Measurements from ENCODE around the gene FOSL2.

FOSL2 gene

DNA sequence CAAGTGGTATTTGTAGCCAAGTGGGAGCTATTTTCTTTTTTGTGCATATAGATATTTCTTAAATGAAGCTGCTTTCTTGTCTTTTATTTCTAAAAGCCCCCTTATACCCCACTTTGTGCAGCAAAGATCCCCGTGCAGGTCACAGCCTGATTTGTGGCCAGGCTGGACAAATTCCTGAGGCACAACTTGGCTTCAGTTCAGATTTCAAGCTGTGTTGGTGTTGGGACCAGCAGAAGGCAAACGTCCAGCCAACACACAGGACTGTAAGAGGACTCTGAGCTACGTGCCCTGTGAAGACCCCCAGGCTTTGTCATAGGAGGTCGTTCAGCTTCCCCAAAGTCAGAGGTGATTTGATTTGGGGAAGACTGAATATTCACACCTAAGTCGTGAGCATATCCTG is 21.9 kb downstream of the FOSL2 start:
- peak overlapping the region; percentile 23 for H3K27ac ChIP-seq (ENCODE audit: low read depth, low read length, severe bottlenecking)
- H3K4me1 ChIP-seq (ENCODE audit: control insufficient read depth, insufficient read depth, low read length, poor library complexity, severe bottlenecking), result peaks cover 9% of the 10 kb centered on the region
- no peaks in the 10 kb centered on the region for H3K9me3 ChIP-seq (ENCODE audit: control insufficient read depth, low read length)
- H3K36me3 ChIP-seq (ENCODE audit: control insufficient read depth, insufficient read depth, low read length), result peaks cover 88% of the 10 kb centered on the region
- WGBS, 2 experiments (ENCODE audit: insufficient coverage in 2 of 2), result 88 to 89% methylated on average over 2 to 4 of the region's 5 CpGs
- no peak overlapping the region for H3K4me3 ChIP-seq (ENCODE audit: extremely low read depth, insufficient read depth, low read length, poor library complexity, severe bottlenecking)

DNA sequence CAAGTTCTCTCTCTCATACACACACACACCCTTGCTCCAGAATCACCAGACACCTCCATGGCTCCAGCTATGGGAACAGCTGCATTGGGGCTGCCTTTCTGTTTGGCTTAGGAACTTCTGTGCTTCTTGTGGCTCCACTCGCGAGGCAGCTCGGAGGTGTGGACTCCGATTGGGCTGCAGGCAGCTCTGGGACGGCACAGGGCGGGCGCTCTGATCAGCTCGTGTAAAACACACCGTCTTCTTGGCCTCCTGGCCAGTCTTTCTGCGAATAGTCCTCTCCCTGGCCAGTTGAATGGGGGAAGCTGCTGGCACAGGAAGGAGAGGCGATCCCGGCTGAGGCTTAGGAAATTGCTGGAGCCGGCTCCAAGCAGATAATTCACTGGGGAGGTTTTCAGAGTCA is 22.4 kb downstream of the FOSL2 start:
- Histone ChIP-seq H3K27ac (ENCODE audit: low read depth, low read length, severe bottlenecking) (no peak overlapping the region), H3K36me3 (ENCODE audit: control insufficient read depth, insufficient read depth, low read length) (peaks cover 88% of the 10 kb centered on the region)
- 88 to 91% methylated on average over 12 to 13 of the region's 13 CpGs for WGBS, 2 experiments (ENCODE audit: insufficient coverage in 2 of 2)

DNA sequence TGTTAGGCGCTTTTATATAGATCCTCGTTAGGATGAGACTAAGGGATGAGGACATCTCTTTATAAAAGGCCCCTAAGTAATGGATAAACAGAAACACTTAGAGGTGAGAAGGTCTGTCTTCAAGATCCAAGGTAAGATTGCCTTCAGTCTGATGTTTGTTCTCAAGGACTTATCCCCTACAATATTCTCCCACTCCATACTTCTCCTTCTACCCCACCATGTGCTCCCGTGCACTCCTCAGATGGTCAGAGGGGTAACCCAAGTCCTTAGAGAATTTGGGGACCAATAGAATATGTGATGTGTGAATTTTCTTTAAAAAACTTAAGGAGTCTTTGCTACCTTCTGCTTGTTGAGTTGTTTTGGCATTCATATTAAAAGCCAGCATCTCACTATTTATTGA is 23.1 kb downstream of the FOSL2 start:
- no peak overlapping the region for H3K27ac ChIP-seq (ENCODE audit: low read depth, low read length, severe bottlenecking)
- 100% methylated on average over 2 of the region's 3 CpGs; no CpG with 5 or more reads in 1 of the 2 experiments for WGBS, 2 experiments (ENCODE audit: insufficient coverage in 2 of 2)

More for the DNA sequence above, 22.4 kb downstream of the FOSL2 start:
- Histone ChIP-seq H3K4me3 (ENCODE audit: extremely low read depth, insufficient read depth, low read length, poor library complexity, severe bottlenecking) (no peak overlapping the region), H3K9me3 (ENCODE audit: control insufficient read depth, low read length) (no peaks in the 10 kb centered on the region), H3K4me1 (ENCODE audit: control insufficient read depth, insufficient read depth, low read length, poor library complexity, severe bottlenecking) (peaks cover 6% of the 10 kb centered on the region)

DNA sequence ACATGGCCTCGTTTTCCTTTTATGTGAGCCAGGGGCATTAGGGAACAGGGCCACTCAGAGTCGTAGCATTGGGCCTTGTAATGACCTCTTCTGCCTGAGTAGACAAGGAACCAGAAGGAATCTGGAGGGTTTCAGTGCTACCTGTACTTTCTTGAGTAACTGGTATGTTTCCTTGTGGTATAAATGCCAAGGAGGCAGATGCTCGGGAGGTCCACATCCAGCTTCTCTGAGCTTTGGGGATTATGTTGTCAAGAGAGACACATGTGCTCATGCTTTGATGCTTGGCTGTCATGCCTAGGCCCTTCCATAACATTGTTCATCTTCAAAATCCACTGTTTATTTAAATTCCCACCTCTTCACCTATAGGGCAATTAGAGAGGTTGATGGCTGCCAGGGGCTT is 26.3 kb downstream of the FOSL2 start:
- Histone ChIP-seq H3K4me1 (ENCODE audit: control insufficient read depth, insufficient read depth, low read length, poor library complexity, severe bottlenecking) (peaks cover 13% of the 10 kb centered on the region), H3K9me3 (ENCODE audit: control insufficient read depth, low read length) (no peaks in the 10 kb centered on the region), H3K36me3 (ENCODE audit: control insufficient read depth, insufficient read depth, low read length) (peaks cover 49% of the 10 kb centered on the region), H3K4me3 (ENCODE audit: extremely low read depth, insufficient read depth, low read length, poor library complexity, severe bottlenecking) (no peak overlapping the region), H3K27ac (ENCODE audit: low read depth, low read length, severe bottlenecking) (no peak overlapping the region)
- WGBS, 2 experiments (ENCODE audit: insufficient coverage in 2 of 2), result 88 to 95% methylated on average over 3 of the region's 3 CpGs

More for the DNA sequence above, 23.1 kb downstream of the FOSL2 start:
- Histone ChIP-seq H3K4me3 (ENCODE audit: extremely low read depth, insufficient read depth, low read length, poor library complexity, severe bottlenecking) (no peak overlapping the region), H3K4me1 (ENCODE audit: control insufficient read depth, insufficient read depth, low read length, poor library complexity, severe bottlenecking) (peaks cover 3% of the 10 kb centered on the region), H3K9me3 (ENCODE audit: control insufficient read depth, low read length) (no peaks in the 10 kb centered on the region), H3K36me3 (ENCODE audit: control insufficient read depth, insufficient read depth, low read length) (peaks cover 82% of the 10 kb centered on the region)

DNA sequence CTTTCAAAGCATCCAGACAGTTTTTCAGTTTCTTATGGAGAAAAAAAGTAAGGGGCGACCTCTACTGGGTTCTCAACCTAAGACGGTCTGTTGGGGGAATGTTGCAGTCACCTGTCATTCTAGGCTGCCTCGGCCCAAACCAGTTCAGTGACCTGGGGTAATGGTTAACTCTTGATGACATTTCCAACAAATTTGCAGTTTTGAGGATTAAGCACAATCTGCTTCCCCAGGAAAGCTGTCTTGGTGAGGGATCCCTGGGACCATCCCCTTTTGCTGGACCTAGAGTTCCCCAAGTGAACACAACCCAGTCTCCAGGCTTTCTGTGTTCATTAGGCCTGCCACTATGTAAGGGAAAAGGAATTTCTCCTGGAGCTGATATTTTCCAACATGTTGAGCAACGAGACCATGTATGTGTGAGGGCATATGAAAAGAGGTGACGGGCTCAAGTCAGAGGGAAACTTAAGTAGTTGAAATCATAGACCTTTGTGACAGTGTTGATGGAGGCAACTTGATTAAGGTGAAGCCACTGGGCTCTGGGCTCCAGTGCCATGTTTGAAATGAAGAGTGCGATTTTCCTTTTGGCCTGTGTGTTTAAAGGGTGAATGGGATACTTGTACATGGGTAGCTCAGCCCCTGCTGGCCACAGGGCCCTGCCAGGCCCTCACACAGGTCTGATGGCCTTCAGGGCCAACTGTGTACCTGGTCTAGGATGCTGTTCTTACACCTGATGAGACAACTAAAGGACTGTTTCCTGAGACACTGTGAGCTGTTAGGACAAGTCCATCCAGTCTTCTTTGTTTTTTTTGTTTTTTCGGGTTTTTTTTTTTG is 27.0 kb downstream of the FOSL2 start:
- Histone ChIP-seq H3K4me3 (ENCODE audit: extremely low read depth, insufficient read depth, low read length, poor library complexity, severe bottlenecking) (no peak overlapping the region), H3K36me3 (ENCODE audit: control insufficient read depth, insufficient read depth, low read length) (peaks cover 43% of the 10 kb centered on the region), H3K9me3 (ENCODE audit: control insufficient read depth, low read length) (no peaks in the 10 kb centered on the region), H3K27ac (ENCODE audit: low read depth, low read length, severe bottlenecking) (no peak overlapping the region), H3K4me1 (ENCODE audit: control insufficient read depth, insufficient read depth, low read length, poor library complexity, severe bottlenecking) (peaks cover 19% of the 10 kb centered on the region)
- 87 to 91% methylated on average over 6 to 7 of the region's 7 CpGs for WGBS, 2 experiments (ENCODE audit: insufficient coverage in 2 of 2)

DNA sequence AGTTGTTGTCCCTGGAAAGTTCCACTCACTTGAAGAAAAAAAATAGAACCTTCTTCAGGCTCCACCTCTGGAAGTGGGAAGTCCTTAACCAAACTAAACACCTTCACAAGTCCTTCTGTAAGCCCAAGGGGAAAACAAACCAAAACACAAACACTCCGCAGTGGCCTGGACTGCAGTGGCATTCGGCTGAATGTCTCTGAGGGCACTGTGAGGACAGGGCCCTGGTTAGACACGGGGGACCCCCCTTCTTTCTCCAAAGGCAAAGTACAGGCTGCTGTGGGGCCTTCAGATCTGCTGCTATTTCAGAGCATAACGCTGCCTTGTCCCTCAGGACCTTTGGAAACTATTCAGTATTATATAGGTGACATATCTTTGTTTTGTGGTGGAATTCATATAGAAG is 28.1 kb downstream of the FOSL2 start:
- Histone ChIP-seq H3K36me3 (ENCODE audit: control insufficient read depth, insufficient read depth, low read length) (peaks cover 32% of the 10 kb centered on the region), H3K9me3 (ENCODE audit: control insufficient read depth, low read length) (no peaks in the 10 kb centered on the region), H3K27ac (ENCODE audit: low read depth, low read length, severe bottlenecking) (peak overlapping the region; percentile 36), H3K4me1 (ENCODE audit: control insufficient read depth, insufficient read depth, low read length, poor library complexity, severe bottlenecking) (peaks cover 20% of the 10 kb centered on the region), H3K4me3 (ENCODE audit: extremely low read depth, insufficient read depth, low read length, poor library complexity, severe bottlenecking) (no peak overlapping the region)
- WGBS, 2 experiments (ENCODE audit: insufficient coverage in 2 of 2), result 88% methylated on average over 3 of the region's 4 CpGs; no CpG with 5 or more reads in 1 of the 2 experiments

- WGBS, 2 experiments (ENCODE audit: insufficient coverage in 2 of 2), result 90 to 94% methylated on average over 15 to 16 of the region's 17 CpGs
- no peak overlapping the region for H3K4me3 ChIP-seq (ENCODE audit: extremely low read depth, insufficient read depth, low read length, poor library complexity, severe bottlenecking)
These were observed 30.5 kb downstream of the FOSL2 start for GRCh38 chr2:28422908-28423741.

DNA sequence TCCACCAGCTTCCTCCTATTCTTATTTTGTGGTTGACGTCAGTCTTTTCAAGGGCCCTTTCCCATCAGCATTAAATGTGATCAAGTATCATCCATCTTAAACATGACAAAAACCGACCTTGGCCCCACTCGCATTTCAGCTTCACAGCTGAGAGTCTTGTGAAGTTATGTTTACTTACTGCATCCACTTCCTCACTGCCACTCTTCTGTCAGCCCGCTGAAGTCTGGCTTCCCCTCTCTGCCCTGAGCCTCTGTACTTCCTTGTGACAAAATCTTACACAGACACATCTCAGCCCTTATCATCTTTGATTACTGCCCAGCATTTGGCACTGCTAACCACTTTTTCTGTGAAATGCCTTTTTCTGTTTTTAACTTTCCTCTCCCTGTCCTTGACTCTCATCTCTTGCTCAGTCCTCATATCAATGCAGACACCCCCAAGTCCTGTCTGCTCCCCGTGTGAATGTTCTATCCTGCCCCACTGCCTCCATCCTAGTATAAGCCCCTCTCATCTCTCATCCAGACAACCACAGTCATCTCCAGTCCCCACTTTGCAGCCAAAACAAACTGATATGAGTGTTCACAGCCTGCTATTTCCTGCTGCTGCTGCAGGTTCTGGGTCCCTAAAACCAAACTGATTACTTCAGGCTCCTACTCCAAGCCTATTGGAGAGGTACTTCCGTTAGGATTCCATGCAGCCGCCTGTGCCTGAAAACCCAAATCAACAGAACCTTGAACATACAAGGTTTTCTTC is 31.4 kb downstream of the FOSL2 start:
- Histone ChIP-seq H3K27ac (ENCODE audit: low read depth, low read length, severe bottlenecking) (peak overlapping the region; percentile 26), H3K36me3 (ENCODE audit: control insufficient read depth, insufficient read depth, low read length) (peaks cover 6% of the 10 kb centered on the region), H3K4me3 (ENCODE audit: extremely low read depth, insufficient read depth, low read length, poor library complexity, severe bottlenecking) (no peak overlapping the region), H3K9me3 (ENCODE audit: control insufficient read depth, low read length) (no peaks in the 10 kb centered on the region), H3K4me1 (ENCODE audit: control insufficient read depth, insufficient read depth, low read length, poor library complexity, severe bottlenecking) (peaks cover 20% of the 10 kb centered on the region)
- WGBS, 2 experiments (ENCODE audit: insufficient coverage in 2 of 2), result 76 to 83% methylated on average over 3 of the region's 7 CpGs

More at GRCh38 chr2:28422908-28423741, 30.5 kb downstream of the FOSL2 start:
- Histone ChIP-seq H3K9me3 (ENCODE audit: control insufficient read depth, low read length) (no peaks in the 10 kb centered on the region), H3K36me3 (ENCODE audit: control insufficient read depth, insufficient read depth, low read length) (peaks cover 9% of the 10 kb centered on the region), H3K27ac (ENCODE audit: low read depth, low read length, severe bottlenecking) (no peak overlapping the region), H3K4me1 (ENCODE audit: control insufficient read depth, insufficient read depth, low read length, poor library complexity, severe bottlenecking) (peaks cover 20% of the 10 kb centered on the region)

- Histone ChIP-seq H3K4me3 (ENCODE audit: extremely low read depth, insufficient read depth, low read length, poor library complexity, severe bottlenecking) (no peak overlapping the region), H3K9me3 (ENCODE audit: control insufficient read depth, low read length) (no peaks in the 10 kb centered on the region), H3K27ac (ENCODE audit: low read depth, low read length, severe bottlenecking) (no peak overlapping the region), H3K36me3 (ENCODE audit: control insufficient read depth, insufficient read depth, low read length) (peaks cover 2% of the 10 kb centered on the region), H3K4me1 (ENCODE audit: control insufficient read depth, insufficient read depth, low read length, poor library complexity, severe bottlenecking) (peaks cover 20% of the 10 kb centered on the region)
- WGBS, 2 experiments (ENCODE audit: insufficient coverage in 2 of 2), result 100% methylated on average over 1 of the region's 2 CpGs; no CpG with 5 or more reads in 1 of the 2 experiments
These were observed 32.3 kb downstream of the FOSL2 start for GRCh38 chr2:28424799-28425463.

DNA sequence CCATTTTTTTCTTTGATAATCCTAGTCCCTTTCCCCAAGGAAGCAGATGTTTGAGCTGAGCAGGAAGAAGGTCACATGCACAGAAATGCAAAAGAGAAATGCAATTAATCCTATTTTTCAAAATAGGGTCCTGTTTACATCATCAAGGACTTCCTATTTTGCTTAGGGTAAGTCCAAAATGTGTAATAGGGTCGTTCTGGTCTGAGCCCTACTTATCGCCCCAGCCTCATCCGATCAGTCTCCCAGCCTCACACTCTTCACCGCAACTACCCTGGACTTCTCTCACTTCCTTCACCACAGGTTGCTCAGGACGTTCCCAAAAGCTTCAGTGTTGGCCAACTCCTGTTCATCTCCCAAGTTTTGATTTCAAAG is 32.8 kb downstream of the FOSL2 start:
- H3K4me1 ChIP-seq (ENCODE audit: control insufficient read depth, insufficient read depth, low read length, poor library complexity, severe bottlenecking), result peaks cover 20% of the 10 kb centered on the region
- H3K9me3 ChIP-seq (ENCODE audit: control insufficient read depth, low read length), result no peaks in the 10 kb centered on the region
- no peaks in the 10 kb centered on the region for H3K36me3 ChIP-seq (ENCODE audit: control insufficient read depth, insufficient read depth, low read length)
- 92 to 100% methylated on average over 4 to 5 of the region's 5 CpGs for WGBS, 2 experiments (ENCODE audit: insufficient coverage in 2 of 2)
- no peak overlapping the region for H3K27ac ChIP-seq (ENCODE audit: low read depth, low read length, severe bottlenecking)
- no peak overlapping the region for H3K4me3 ChIP-seq (ENCODE audit: extremely low read depth, insufficient read depth, low read length, poor library complexity, severe bottlenecking)
